HG03108 (cell line): ENCODE data around the gene COQ8A.
"Not testable (repeated sequence)": the region's sequence is repeated elsewhere in the genome, so short reads cannot be mapped to it uniquely, and the experiment has no call there.

Experiments used
- ATAC-seq: cut with Tn5 transposase; IDR thresholded peaks from one replicate; pipeline ENCODE4 v1.9.1; 2021; ENCODE audit warnings: moderate library complexity; ENCODE audit not compliant: unreplicated experiment

The COQ8A gene

DNA sequence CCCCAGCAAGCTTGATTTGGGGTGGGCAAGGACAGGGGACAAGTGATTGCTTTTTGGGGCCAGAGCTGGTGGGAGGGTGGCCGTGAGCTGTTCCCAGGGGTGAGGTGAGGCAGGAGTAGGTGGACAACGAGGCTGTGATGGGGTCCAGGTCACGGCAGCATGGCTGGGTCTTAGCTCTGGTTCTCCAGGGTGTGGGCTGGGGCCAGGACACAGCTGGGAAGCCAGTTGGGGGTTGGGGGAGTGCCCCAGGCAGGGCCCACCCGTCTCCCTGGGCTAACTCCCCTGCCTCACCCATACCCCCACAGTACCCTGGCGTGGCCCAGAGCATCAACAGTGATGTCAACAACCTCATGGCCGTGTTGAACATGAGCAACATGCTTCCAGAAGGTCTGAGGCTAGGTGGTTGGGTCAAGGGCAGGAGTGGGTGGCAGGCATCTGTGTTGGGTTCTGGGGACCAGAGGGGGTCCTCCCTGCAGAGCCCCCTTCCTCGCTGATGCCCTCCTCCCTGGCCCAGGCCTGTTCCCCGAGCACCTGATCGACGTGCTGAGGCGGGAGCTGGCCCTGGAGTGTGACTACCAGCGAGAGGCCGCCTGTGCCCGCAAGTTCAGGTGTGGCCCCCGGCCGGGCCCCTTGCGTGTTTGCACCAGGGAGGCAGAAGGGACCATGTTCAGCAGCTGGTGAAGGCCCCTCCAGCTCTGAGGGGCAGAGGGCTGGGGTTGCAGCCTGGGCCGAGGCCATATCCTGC, 43.3 kb downstream of the COQ8A start:
- ATAC-seq: no peak

DNA sequence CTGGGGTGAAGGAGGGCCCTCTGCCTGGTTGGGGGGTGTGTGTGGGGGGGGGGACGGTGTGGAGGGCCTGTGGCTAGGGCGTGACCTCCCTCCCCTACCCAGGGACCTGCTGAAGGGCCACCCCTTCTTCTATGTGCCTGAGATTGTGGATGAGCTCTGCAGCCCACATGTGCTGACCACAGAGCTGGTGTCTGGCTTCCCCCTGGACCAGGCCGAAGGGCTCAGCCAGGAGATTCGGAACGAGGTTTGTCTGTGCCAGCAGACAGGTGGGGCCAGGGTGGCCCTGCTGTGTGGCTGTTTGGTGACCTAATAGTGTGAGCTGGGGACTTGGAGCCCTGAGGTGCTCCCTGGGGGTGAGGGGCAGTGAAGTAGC, 43.9 kb downstream of the COQ8A start:
- no peak for ATAC-seq

DNA sequence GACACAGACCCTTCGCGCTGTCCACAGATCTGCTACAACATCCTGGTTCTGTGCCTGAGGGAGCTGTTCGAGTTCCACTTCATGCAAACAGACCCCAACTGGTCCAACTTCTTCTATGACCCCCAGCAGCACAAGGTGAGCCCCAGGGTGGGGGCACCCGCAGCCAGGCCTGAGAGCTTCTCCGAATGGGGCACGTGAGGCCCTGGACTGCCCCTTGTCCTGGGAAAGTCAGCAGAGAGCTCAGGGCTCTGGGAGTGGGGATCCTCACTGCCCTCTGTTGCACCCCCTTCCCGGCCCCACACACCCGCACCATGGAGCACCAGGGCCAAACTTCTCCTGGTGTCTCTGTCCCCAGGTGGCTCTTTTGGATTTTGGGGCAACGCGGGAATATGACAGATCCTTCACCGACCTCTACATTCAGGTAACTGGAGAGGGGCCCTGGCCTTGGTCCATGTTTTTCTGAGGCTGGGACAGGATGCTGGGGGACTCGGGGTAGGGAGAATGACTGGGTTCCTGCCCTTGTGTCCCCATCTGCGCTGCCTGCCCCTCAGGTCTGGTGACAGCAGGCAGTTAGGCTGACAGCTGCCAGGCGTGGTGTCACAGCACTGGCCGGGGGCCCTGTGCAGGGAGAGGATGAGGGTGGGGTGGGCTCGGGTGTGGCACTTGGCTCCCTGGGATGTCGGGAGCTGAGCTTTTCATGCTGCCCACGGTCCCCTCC, 44.6 kb downstream of the COQ8A start:
- no peak for ATAC-seq

DNA sequence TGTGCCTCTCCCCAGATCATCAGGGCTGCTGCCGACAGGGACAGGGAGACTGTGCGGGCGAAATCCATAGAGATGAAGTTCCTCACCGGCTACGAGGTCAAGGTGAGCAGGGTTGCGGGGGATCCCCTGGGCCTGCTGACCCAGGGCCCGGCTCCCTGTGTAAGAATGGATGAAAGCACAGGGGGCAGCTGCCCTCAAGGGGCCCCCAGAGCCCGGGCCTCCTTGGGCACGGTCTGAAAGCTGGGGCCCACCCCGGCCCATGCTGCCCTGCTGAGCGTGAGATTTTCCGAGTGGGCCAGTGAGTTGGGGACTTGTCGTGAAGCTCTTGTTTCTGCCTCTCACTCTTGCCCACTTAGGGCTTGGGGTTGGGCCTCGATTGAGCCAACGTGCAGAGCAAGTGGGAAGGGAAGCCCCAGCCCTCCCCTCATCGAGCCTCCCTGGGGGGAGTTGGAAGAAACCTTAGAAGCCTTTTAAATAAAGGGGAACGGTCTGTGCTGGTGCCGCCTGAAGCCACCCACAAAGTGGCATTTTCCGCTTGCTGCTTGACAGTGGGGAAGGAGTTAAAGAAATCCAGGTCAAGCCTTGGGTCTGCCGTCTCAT, 45.2 kb downstream of the COQ8A start:
- no peak for ATAC-seq

DNA sequence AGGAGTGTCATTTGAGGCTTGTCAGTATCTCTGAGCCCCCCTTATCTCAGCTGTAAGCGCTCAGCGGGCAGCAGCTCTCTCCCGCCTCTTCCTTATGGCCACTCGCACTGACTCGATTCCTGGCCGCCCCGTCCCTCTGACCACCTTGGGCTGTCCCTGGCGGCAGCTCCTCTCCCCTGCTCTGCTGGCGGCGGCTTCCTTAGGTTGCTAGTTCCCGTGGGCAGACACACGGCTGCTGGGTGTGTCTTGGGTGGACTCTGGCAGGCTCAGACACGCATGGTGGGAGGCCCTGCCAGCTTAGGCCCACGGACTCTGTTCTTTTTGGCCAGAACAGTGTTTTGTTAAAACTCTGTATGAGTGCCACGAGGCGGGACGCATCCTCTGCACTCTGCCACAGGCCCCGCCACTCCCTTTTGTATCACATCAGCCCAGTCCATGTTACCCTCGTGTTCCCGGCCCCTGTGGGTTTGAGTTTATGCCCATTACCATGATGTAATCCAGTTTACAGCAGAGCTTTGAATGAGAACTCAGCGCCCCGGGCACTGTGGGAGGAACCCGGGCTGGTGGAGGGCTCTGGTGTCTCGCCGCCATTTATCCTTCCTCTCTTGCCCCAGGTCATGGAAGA, 45.9 kb downstream of the COQ8A start:
- no peak for ATAC-seq

DNA sequence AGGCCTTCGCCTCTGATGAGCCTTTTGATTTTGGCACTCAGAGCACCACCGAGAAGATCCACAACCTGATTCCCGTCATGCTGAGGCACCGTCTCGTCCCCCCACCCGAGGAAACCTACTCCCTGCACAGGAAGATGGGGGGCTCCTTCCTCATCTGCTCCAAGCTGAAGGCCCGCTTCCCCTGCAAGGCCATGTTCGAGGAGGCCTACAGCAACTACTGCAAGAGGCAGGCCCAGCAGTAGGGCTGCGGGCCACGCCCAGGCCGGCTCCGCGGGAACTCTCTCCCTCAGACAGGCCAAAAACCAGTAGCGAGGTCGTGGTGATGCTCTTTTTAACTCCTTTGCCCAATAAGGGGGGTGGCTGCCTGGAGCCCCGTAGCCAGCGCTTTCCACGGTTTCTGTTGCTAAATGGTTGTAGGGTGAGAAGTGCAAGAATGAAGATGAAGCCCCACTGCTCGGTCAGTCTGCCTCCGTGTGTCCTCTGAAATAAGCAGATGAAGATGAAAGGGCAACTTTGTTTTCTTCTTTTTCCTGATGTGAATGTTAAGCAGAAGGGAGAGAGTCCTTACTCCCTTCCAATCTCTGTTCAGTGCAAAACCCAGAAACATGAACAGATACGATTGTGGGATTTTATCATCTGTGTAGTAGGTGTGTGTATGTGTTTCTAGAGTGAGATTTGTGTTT, 46.5 kb downstream of the COQ8A start:
- no peak for ATAC-seq

DNA sequence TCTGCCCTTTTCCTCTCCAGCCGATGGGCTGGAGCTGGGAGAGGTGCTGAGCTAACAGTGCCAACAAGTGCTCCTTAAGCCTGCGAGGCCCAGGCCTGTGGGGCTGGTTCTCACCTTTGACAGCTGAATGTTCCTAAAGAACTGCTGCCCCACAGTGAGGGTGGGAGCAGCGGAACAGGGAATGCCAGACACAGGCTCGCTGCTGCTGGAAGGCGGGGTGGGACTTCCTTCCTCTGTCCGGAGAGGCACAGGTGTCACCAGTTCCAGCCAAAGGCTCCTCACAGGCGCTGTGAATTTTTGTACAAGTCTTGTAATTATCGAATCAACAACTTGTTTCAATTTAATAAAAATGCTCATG, 47.1 kb downstream of the COQ8A start:
- no peak for ATAC-seq

DNA sequence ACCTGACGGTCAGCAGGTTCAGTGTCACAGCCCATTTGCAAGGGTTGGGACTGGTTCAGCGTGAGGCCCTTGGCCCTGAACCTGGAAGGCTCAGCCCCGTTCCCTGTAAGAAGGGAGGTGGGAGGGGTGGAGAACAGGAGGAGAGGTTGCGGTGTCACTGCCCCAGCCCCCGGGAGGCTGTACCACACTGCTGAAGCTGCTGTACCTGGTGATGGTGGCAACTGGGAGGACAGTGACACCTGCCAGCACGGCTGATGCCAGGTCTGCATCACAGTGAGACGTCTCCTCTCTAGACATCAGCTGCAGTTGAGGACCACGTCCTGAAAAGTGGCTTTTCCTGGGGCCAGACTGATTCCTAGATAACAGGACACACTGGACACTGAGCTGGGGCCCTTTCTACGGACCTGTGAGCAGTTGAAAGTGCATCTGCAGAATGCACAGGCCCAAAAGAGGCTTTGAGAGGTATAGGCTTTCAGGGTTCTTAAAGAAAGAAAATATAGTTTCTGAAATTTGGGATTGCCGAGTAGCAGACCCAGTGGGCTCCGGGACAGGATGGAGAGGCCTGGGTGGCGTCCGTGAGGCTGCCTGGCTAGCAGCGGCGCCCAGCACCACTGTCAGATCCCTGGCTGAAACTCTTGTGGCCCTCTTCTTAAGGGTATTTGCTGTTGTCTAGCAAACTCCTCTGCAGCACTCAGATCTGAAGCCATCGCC, 47.7 kb downstream of the COQ8A start:
- no peak for ATAC-seq

DNA sequence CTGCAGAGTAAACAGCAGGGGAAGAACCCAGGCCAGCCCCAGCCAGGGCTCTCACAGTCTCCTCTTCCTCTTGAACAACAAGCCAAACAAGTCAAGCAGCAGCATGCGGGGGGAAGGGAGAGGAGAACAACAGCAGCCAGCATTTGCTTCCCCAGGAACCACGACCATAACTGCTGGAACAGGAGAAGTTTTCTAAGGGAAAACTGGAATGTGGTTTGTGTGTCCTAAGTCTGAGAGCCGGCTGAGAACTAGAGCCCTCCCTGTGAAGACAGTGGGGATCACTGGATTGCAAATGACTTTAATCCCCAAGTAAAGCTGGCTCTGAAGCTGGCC, 48.2 kb downstream of the COQ8A start:
- no peak for ATAC-seq

DNA sequence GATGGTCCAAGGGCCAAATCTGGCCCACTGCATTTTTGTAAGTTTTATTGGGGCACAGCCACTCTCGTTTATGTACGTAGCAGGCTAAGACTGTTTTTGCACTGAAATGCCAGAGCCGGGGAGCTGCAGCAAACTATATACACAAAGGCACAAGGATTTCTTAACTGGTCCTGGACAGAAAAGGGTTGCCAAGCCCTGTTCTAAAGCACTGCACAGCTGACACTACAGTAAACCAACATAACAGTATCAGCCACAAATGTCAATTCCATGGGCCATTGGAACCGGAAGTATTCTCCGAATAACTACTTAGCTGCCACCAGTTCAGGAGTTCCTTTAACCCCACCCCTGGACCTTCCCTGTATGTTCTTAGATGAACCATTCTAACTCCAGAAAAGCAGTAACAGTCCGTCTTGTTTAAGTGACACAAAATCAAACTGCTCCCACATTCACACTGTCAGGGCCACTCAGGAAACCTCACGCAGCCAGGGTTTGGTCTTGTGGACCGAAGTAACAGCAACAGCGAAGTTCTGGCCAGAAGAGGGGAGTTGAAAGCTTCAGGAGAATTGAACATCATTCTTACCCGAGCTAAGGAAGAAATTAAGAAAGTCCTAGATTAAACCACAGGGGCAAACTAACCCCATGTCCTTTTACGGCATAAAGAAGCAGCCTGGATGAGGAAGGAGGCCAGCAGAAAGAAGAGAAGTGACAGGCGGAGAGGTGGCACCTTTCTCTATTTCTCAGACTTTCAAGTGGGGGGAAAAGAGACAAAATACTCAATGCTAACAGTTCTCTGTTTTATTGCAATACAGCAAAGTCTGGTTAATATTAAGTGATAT, 49.2 kb downstream of the COQ8A start:
- no peak for ATAC-seq

DNA sequence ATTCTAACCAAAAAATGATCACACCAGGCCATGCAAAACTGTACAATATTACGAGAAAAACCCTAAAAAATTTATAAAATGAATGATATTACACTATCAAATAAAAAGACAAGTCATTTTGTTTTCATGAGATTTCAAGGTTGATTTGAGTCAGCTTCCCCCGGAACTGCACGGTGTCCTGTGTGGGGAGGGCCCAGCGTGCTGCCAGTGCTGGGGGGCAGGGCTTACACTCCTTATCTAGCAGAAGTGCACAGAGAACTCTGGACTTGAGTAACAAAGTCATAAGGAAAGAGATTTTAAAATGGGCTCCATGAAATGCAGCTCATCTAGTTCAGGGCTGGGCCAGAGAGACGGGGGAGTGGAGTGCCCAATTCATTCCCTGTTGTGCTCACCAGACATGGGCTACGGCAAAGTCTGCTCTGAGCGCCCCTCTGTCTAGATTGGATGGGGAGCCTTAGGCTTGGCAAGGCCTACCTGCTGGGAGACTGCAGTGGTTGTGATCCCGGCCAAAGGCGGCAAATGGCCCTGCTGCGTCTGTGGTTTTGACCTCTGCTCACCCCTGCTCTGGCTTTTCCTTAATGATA, 50.1 kb downstream of the COQ8A start:
- ATAC-seq: peak; percentile 61

DNA sequence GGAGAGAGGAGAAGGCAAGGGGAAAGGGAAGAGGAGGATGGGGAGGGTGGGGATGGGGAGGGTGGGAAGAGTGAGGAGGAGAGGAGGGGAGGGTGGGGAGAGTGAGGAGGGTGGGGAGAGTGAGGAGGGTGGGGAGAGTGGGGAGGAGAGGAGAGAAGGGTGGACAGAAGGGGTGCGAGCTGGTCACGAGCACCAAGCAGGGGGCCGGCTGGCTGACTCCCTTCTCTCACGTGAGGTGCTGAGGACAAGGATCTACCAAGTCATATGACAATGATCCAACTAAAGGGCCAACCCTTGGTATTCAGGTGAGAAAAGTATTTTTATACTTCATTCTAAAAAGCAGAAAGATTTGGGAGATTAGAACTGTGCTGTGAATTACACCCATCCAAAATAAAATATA, 51.8 kb downstream of the COQ8A start:
- ATAC-seq: no peak

DNA sequence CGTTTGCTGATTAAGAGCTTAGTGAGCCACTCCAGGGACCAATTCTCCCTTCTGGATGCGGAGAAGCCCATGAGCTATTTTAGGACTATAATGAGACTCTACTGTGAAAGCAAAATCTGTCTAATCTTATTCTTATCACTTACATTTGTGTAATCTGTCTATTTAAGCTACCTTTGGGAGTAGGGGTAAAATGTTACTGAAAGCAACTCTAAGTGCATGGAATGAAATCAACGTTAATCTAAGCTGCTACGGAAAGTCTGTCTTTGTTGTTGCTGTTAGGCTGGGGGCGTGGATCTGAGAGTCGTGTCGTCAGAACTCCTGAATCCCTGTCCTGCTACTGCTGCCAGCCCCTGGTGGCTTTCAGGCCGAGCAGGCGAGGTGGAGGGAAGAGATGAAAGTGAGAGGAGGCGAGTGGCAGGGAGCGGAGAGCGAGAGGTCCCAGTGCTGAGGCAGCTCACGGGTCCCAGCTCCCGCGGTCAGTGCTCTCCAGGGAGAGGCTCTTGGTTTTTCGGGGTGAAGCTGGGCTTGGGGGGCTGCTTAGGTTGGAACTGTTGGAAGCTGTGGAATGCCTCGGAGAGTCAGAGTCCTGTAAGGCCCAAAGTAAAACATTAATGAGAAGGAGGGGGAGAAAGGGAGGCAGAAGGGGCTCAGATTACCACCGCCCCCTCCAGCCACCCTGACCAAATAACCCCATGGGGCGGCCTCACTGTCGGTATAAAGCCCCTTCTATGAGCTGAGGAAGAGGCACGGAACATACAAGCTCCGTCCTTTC, 53.9 kb downstream of the COQ8A start:
- no peak for ATAC-seq

DNA sequence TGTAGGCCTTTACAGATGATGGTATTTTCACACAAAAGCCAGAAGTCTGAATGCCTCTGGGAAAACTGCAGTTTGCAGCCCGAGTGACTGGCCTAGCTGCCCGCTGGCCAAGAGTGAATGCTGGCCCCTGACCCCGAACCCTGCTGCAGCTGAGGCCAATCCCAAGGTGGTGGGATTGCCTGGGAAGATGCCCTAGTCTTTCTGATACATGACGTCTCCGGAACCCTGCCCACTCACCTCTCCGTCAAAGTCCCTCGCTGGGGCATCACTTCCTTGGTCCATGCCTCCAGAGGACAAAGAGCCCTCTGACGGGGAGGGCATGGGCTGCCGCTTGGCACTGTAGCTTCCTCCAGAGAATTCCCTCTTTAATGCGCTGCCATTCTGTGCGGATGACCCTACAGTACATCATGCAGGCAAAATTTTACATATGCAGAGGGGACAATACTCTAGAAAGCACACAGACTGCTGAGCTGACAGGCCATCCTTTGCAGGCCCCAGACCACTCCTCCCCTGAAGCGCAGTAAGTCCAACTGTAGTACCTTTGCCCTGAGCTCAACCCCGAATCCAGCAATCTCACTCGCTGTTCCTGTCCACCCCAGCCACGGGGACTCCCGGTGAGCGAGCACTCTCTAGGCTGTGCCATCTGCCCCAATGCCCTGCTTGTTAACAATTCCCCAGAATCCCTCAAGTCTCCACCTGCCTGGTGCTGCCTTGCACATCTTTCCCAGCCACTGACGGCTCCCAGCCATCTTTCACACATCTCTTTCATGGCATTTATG, 54.7 kb downstream of the COQ8A start:
- ATAC-seq: no peak

DNA sequence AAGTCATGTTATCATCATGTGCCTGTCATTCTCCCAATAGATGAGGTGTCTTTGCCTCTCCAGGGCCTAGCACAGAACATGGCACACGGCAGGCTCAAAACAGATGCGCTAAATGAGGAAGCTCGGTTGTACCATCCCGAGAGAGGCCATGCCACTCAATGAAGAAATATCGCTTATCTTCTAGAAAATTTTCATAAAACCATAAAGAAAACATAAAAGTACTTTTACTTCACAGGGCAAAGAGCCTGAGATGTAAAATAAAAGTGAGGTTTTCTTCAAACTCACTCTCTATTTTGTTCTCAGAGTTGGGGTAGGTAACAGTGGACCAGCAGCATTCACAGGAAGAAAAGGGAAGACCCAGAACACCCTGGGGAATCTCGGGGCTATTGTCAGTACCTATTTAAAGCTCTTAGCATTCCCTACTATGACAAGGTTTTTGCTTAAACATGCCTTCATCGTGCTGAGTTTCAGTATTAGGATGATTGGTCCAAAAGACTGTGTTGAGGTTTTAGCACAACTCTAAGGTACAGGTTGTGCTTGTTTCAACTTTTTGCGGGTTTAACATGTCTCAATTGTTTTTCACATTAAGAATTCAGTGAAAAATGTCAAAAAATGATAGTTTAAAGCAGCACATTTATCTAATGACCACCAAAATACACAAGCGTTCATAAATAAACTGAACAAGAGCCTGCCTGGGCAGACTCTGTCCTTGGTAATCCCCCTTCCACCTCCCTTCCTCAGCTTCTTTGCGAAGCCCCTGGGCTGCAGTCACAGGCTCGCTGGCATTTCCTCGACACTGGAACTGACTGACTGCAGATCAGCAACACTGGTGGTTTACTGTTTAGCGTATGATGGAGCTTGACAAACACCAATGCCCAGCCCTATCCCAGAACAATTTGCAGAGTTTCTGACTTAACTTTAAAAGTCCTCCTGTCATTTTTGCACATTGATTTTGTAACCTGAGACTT, 55.6 kb downstream of the COQ8A start:
- peak; percentile 92 for ATAC-seq

DNA sequence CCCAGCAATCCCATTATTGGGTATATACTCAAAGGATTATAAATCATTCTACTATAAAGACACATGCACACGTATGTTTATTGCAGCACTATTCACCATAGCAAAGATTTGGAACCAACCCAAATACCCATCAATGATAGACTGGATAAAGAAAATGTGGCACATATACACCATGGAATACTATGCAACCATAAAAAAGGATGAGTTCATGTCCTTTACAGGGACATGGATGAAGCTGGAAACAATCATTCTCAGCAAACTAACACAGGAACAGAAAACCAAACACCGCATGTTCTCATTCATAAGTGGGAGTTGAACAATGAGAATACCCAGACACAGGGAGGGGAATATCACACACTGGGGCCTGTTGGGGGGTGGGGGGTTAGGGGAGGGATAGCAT, 59.5 kb downstream of the COQ8A start:
- not testable (repeated sequence) for ATAC-seq

DNA sequence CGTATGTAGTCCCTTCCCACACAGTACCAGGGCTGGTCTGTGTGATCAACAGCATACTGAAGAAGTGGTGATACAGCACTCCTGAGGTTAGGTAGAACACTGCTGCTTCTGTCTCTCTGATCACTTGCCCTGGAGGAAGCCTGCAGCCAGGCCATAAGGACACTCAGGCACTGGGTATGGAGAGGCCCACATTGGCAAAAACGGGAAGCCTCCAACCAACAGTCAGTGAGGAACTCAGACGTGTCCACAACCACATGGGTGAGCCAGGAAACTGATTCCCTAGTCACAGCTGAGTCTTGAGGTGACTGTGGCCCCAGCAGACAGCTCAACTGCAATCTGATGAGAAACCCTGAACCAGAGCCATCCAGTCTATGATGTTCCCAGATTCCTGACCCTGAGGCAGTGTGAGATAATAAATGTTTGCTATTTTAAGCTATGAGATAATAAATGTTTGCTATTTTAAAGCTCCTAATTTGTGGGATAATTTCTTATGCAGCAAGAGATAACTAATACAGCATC, 62.5 kb downstream of the COQ8A start:
- no peak for ATAC-seq
